Body of pancreas (tissue), 4 donors: ENCODE results near the gene TCF7.

Experiments
- POLR2A ChIP-seq, 3 donors: fragments of 450-650 bp; IDR thresholded peaks; one replicate each; pipeline ENCODE4 v1.6.1; 2016; ENCODE audit warnings: antibody characterized with exemption in 3 of 3, mild to moderate bottlenecking in 2 of 3
- TF ChIP-seq, protein P1 (sequence below), 7 experiments: fragments of 450-650 bp in 4 of 7; fragments of 200-600 bp in 3 of 7; sonication (generic) in 3 of 7; IDR thresholded peaks; one replicate each; pipeline ENCODE4 v1.5.1; 2016 to 2019; ENCODE audit warnings: antibody characterized with exemption in 7 of 7

DNA sequence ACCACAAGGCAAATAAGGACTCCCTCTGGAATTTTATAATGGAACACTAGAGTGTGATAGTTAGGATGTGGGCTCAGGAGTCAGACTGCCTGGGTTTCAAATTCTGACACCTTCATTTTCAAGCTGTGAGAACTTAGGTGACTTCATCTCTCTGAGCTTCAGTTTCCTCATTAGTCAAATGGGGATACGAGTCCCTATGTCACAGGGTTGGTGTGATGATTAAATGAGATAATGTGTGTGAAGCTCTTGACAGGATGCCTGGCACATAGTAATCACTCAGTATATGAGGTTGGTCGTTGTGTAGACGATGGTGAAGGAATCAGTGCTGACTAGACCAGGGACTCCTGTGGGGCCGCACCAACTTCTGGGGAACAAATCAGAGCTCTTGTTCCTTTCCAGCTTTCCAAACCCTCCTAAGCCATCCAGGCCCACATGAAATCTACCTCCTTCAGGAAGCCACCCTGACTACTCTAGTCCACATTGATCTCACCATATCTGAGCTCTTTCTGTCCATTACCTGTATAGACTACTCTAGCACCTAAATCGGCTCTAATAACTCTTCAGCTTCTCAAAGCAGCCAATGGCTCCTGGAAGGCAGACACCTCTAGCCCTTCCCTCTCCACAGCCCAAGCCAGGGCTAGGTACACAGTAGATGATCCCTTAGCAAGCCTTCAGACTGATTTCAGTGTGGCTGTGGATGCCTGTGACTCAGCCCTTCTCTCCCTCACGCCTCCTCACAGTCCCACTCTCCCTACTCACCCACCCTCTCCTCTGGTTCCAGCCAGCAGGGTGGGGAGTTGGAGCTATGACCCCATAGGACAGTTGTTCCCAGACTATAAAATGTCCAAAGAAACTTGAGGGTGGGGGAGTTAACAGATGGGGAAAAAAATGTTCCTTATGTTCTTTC is 2.5 kb upstream of the TCF7 start:
- TF ChIP-seq, protein P1, sequence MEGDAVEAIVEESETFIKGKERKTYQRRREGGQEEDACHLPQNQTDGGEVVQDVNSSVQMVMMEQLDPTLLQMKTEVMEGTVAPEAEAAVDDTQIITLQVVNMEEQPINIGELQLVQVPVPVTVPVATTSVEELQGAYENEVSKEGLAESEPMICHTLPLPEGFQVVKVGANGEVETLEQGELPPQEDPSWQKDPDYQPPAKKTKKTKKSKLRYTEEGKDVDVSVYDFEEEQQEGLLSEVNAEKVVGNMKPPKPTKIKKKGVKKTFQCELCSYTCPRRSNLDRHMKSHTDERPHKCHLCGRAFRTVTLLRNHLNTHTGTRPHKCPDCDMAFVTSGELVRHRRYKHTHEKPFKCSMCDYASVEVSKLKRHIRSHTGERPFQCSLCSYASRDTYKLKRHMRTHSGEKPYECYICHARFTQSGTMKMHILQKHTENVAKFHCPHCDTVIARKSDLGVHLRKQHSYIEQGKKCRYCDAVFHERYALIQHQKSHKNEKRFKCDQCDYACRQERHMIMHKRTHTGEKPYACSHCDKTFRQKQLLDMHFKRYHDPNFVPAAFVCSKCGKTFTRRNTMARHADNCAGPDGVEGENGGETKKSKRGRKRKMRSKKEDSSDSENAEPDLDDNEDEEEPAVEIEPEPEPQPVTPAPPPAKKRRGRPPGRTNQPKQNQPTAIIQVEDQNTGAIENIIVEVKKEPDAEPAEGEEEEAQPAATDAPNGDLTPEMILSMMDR (IDR thresholded peaks at IDR 0.05) = no peak
- no peak for TF ChIP-seq POLR2A (IDR thresholded peaks at IDR 0.05)
